AML-193 (cell line): Measurements from ENCODE around the gene PRPF4.
A peak's percentile ranks its signal among the peaks of the same experiment; 100 is the strongest.
"Not testable (repeated sequence)": the region's sequence is repeated elsewhere in the genome, so short reads cannot be mapped to it uniquely, and the experiment has no call there.

ENCODE experiments used
- DNase-seq, 2 experiments: peaks; one replicate each; lab custom pipeline; 2025; lab: John Stamatoyannopoulos, UW

PRPF4 gene

GRCh38 chr9:113275157-113276131 is at the start of gene PRPF4, which contains the start of gene CDC26:
Gene PRPF4 (plus strand): TSS chr9:113275658. CDS start chr9:113275744, 86 bp downstream.
Gene CDC26 (minus strand): TSS chr9:113275572. CDS start chr9:113272507, 3,065 bp downstream.
- peak; percentile 83 to 85 for DNase-seq

- DNase-seq: no peak
Observed at GRCh38 chr9:113227436-113227835, 48.0 kb upstream of the PRPF4 start.

GRCh38 chr9:113228130-113228665 is 47.3 kb upstream of the PRPF4 start:
- DNase-seq: no peak

GRCh38 chr9:113231701-113232100 is 43.8 kb upstream of the PRPF4 start:
- DNase-seq: no peak

- not testable (repeated sequence) for DNase-seq
Observed at GRCh38 chr9:113235701-113236255, 39.7 kb upstream of the PRPF4 start.

GRCh38 chr9:113237026-113237425 is 38.4 kb upstream of the PRPF4 start:
- DNase-seq: no peak

GRCh38 chr9:113238202-113238858 is 37.1 kb upstream of the PRPF4 start:
- DNase-seq: no peak

GRCh38 chr9:113238859-113239232 is 36.6 kb upstream of the PRPF4 start:
- DNase-seq: no peak

GRCh38 chr9:113241161-113241560 is 34.3 kb upstream of the PRPF4 start:
- no peak for DNase-seq

GRCh38 chr9:113244556-113244955 is 30.9 kb upstream of the PRPF4 start:
- no peak for DNase-seq

- DNase-seq: no peak
Observed at GRCh38 chr9:113245894-113246293, 29.6 kb upstream of the PRPF4 start.

GRCh38 chr9:113246928-113247327 is 28.5 kb upstream of the PRPF4 start:
- no peak for DNase-seq

- DNase-seq: no peak
Observed at GRCh38 chr9:113247640-113248039, 27.8 kb upstream of the PRPF4 start.

GRCh38 chr9:113249661-113250060 is 25.8 kb upstream of the PRPF4 start:
- DNase-seq: not testable (repeated sequence)

- DNase-seq: no peak
Observed at GRCh38 chr9:113250807-113251206, 24.7 kb upstream of the PRPF4 start.

GRCh38 chr9:113254991-113255390 is 20.5 kb upstream of the PRPF4 start:
- DNase-seq: no peak

GRCh38 chr9:113255438-113255837 is 20.0 kb upstream of the PRPF4 start:
- peak; percentile 38 to 63 for DNase-seq

GRCh38 chr9:113257863-113258262 is 17.6 kb upstream of the PRPF4 start:
- DNase-seq: no peak

GRCh38 chr9:113258282-113258681 is 17.2 kb upstream of the PRPF4 start:
- no peak for DNase-seq

- DNase-seq: no peak
Observed at GRCh38 chr9:113261917-113262671, 13.4 kb upstream of the PRPF4 start.

GRCh38 chr9:113266174-113266573 is 9.3 kb upstream of the PRPF4 start:
- DNase-seq: no peak
